Measurements from ENCODE around the gene CLIC6. TPM values are rescaled to one million over a fixed set of nuclear protein-coding genes. Genes with fewer than 3 reads are reported as not detected.

The CLIC6 gene
- total RNA-seq, 4 donors from 2014 or later, result 0.49 to 3.0 (median 1.1) TPM

- TF ChIP-seq CTCF (IDR thresholded peaks at IDR 0.05 in 4 of 5, conservative IDR thresholded peaks at IDR 0.05 in 1 of 5) (no peak), POLR2A (IDR thresholded peaks at IDR 0.05) (no peak)
- DNase-seq, result no peak
- Histone ChIP-seq H3K27ac (no peak overlapping the region), H3K4me3 (no peak overlapping the region), H3K9me3 (no peaks in the 10 kb centered on the region), H3K4me1 (peaks cover 0 to 3% of the 10 kb centered on the region in 2 donors), H3K27me3 (no peaks in the 10 kb centered on the region), H3K36me3 (no peaks in the 10 kb centered on the region)
- no peak for ATAC-seq
- in situ Hi-C loops (cut with MboI; ENCODE audit: low sequenced_read_pairs in 4 of 4) (loop anchor here in 1 of 4 donors (10.0 to 25.0 kb wide), 4 partner anchors 89 to 1239 kb away; no protein-coding TSS in a partner anchor), intact Hi-C loops (cut with DNase I; ENCODE audit: low total_unique reads) (loop anchor here (5.0 kb wide), 1 partner anchor 1244 kb away; no protein-coding TSS in a partner anchor)
Measured at GRCh38 chr21:34697826-34698225, 29.0 kb downstream of the CLIC6 start.

- H3K4me1 ChIP-seq, result peaks cover 0 to under 1% of the 10 kb centered on the region in 2 donors
- intact Hi-C loops (cut with DNase I; ENCODE audit: low total_unique reads), result loop anchor here (5.0 kb wide), 1 partner anchor 1244 kb away; no protein-coding TSS in a partner anchor
- no peaks in the 10 kb centered on the region for H3K9me3 ChIP-seq
- DNase-seq, result no peak
- no peaks in the 10 kb centered on the region for H3K36me3 ChIP-seq
- no peak overlapping the region for H3K27ac ChIP-seq
- in situ Hi-C loops (cut with MboI; ENCODE audit: low sequenced_read_pairs in 4 of 4), result loop anchor here in 1 of 4 donors (10.0 to 25.0 kb wide), 4 partner anchors 89 to 1239 kb away; no protein-coding TSS in a partner anchor
- no peak for ATAC-seq
- no peak for TF ChIP-seq CTCF (IDR thresholded peaks at IDR 0.05 in 4 of 5, conservative IDR thresholded peaks at IDR 0.05 in 1 of 5)
- TF ChIP-seq POLR2A (IDR thresholded peaks at IDR 0.05), result no peak
- no peaks in the 10 kb centered on the region for H3K27me3 ChIP-seq
- no peak overlapping the region for H3K4me3 ChIP-seq
Measured at GRCh38 chr21:34698270-34699015, 29.6 kb downstream of the CLIC6 start.

- DNase-seq, result no peak
- no peak overlapping the region for H3K4me3 ChIP-seq
- H3K4me1 ChIP-seq, result no peaks in the 10 kb centered on the region
- H3K27ac ChIP-seq, result no peak overlapping the region
- no peak for ATAC-seq
- H3K27me3 ChIP-seq, result no peaks in the 10 kb centered on the region
- intact Hi-C loops (cut with DNase I; ENCODE audit: low total_unique reads) (no loop called here), in situ Hi-C loops (cut with MboI; ENCODE audit: low sequenced_read_pairs in 4 of 4) (no loop called here)
- no peaks in the 10 kb centered on the region for H3K9me3 ChIP-seq
- H3K36me3 ChIP-seq, result no peaks in the 10 kb centered on the region
- TF ChIP-seq CTCF (IDR thresholded peaks at IDR 0.05 in 4 of 5, conservative IDR thresholded peaks at IDR 0.05 in 1 of 5) (no peak), POLR2A (IDR thresholded peaks at IDR 0.05) (no peak)
Measured at GRCh38 chr21:34700605-34701004, 31.8 kb downstream of the CLIC6 start.

GRCh38 chr21:34701726-34702125 is 32.9 kb downstream of the CLIC6 start:
- ATAC-seq, result no peak
- Histone ChIP-seq H3K4me1 (no peaks in the 10 kb centered on the region), H3K27me3 (no peaks in the 10 kb centered on the region), H3K9me3 (no peaks in the 10 kb centered on the region), H3K4me3 (no peak overlapping the region), H3K27ac (no peak overlapping the region), H3K36me3 (no peaks in the 10 kb centered on the region)
- TF ChIP-seq CTCF (IDR thresholded peaks at IDR 0.05 in 4 of 5, conservative IDR thresholded peaks at IDR 0.05 in 1 of 5) (no peak), POLR2A (IDR thresholded peaks at IDR 0.05) (no peak)
- no peak for DNase-seq
- in situ Hi-C loops (cut with MboI; ENCODE audit: low sequenced_read_pairs in 4 of 4) (no loop called here), intact Hi-C loops (cut with DNase I; ENCODE audit: low total_unique reads) (no loop called here)

All from gastrocnemius medialis (tissue), 4 donors.